GM20431 (cell line): Measurements from ENCODE around the gene ABCC9.
"Not testable (repeated sequence)": the region's sequence is repeated elsewhere in the genome, so short reads cannot be mapped to it uniquely, and the experiment has no call there.

Source experiments
- in situ Hi-C: fragments of 300-500 bp; cut with MseI, MboI; formaldehyde crosslinking; loops from one replicate; pipeline ENCODE4 v1.15.0; 2020; ENCODE audit warnings: low sequenced_read_pairs; ENCODE audit not compliant: unreplicated experiment

ABCC9 gene

DNA sequence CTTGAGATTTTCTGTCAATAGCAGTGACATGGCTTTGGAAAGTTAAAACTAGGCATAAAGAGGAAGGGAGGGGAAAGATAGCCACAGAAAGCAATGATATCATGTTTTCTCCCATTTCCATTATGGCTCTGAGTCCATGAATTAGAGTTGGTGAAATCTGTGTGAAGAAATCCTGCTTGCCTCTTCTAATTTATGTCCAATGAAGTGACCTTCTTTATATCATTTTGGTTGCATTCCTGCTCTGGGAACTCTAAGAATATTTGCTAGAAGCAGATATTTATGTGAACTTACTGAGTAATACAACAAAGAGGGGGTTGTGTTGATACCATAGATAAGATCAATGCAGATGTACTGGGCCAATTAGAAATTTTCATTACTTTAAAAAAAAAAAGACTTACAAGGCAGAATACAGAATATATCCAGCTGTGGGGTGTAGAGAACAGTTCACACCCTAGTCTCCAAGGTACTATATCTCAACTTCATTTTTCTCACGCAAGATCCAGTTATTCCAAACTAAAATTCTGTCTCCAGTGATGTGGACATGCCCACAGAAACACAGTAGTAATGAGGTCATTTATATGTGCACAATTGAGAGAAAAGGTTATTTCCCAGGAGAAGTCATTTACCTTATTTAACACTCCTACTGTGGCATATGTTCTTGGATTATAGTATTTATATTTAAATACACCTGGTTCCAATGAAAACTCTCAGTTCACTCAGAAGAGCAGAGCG is 115.2 kb downstream of the ABCC9 start:
- in situ Hi-C loops, result no loop called here

DNA sequence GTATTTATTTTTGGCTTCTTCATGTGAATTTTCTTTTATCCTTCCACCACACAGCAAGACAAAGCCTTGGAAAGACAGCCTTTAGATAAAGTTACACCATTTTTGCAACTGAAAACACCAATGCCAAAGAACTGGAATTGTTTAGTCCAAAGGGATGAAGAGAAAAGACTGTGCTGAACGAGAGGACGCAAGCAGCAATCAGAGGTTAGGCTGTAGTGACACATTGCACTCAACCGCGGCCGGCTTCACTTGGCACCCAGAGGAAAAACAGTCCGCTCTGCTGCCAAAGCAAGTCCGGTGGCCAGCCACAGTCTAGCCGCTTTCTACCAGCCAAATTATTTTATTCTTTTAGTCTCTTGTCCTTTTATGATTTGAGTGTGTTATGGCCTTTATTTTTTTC is 117.6 kb downstream of the ABCC9 start:
- in situ Hi-C loops, result no loop called here

DNA sequence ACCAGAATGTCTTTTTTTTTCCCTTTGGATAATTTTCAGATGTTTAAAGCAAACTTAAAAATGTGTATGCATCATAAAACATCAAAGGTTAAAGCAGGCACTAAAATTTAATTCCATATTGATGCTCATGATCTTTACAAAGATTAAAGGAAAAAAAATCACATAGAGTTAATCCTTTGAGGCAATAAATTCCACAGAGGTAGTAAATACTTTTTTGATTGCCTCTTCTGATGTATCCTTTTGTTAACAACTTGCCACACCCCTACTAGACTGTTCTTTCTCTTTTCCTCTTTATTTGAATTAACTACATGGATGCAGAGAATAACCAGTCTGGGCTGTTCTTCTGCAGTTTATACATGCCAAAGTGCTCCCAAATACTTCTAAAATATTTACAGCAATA is 121.5 kb downstream of the ABCC9 start:
- in situ Hi-C loops, result no loop called here

DNA sequence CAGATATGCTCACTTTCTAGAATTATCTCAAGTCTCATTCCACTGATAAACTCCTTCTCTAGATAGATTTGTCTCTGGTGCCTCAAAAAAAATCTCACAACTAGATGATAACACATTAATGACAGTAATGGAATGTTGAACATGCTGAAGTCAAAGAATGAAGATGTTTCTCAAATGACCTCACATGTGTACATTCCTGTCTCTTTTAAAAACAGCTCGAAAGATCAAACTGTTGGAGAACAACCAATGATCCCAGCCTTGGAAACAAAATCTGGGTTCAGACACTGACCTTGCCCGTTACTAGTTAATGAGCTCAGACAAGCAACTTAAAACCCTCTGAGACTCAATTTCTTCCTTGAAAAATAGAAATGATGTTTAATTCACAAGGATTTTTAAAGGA is 122.0 kb downstream of the ABCC9 start:
- in situ Hi-C loops, result no loop called here

DNA sequence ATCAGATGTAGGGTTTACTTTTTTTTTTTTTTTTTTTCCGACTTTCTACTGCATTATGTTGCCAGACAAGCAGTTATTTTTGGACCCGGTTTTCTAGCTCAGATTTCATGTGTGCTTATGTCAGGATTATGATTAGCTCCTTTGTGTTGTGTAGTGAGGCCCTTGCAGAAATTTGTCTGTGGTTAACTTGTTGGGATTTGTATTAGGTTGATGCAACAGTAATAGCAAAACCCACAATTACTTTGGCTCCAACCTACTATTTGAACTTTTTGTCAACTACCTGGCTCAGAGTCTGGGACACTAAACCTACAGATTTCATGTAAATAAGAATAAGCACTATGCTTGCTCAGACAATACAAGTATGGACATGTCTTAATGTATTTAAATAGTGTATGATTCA is 122.6 kb downstream of the ABCC9 start:
- in situ Hi-C loops, result no loop called here

DNA sequence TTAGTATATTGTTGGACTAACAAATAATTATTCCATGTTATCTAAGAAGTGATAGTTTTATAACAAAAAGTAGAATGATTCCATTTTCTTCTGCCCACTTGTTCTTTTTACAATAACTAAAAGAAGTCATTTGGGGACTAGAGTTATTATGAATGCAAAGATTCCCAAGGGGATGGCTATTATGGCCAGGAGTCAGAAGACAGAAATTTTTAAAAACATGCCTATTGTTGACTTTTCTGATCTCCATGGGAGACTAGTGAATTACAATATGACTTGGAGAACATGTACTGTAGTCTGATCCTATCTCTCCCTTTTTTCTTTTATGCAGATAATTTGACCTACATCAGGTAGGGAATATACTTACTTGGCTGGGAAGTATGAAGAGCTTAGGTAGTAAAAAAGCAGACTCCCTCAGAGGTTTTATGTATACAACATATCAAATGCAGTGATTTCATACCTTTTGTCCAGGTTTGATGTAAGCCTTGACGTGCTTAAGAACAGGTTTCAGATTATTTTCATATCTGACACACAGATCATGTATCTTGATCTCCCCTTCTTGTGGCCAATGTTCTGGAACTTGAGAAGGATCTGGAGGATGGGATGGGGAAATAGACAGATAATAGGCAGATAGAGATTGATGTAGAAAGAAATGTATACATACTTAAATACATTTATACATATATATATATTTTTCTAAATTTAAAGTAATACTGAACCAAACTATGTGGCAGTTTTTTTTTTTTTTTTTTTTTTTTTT is 125.7 kb downstream of the ABCC9 start:
- in situ Hi-C loops, result no loop called here

DNA sequence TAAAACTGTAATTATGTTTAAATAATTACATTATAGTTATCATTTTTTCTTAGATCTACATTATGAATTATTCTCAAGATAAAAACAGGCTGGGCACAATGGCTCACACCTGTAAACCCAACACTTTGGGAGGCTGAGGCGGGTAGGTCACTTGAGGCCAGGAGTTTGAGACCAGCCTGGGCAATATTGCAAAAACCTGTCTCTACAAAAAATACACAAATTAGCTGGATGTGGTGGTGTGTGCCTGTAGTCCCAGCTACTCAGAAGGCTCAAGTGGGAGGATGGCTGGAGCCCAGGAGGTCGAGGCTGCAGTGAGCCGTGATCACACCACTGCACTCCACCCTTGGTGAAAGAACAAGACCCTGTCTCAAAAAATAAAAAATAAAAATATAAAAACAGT is 126.4 kb downstream of the ABCC9 start:
- in situ Hi-C loops, result no loop called here

DNA sequence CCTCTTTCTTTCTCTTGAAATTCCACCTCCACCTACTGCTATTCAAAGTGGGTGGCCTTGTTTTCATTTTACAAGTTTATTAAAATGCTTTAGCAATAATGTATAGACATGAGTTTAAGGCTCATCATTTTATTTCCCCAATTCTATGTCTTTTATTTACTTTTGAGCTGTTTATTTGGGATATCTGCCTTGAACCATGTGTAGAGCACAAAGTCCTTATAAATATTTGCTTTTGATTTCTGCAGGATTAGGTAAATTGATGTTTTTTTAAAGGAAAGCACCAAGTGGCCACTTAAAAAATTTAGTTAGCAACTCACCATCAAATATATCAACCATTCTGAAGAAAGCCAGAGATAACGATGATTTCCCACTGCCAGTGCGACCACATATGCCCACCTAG is 126.9 kb downstream of the ABCC9 start:
- in situ Hi-C loops, result no loop called here

DNA sequence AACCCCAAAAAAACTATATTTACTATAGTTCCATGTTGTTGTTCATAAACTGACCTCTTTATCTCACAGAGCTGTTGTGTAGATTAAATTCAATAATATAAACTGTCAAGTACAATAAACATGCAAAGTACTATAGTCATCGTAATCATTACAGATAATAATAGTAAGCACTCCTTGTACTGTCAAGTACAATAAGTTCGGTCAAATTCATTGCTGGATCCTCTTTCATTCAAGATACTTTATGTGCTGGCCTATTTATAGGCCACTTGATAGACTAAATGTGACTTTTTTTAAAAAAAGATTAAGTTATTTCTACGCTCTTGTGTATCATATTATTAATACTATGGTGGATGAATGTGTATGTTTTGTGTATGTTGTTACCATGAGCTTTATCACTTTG is 127.5 kb downstream of the ABCC9 start:
- in situ Hi-C loops, result no loop called here

DNA sequence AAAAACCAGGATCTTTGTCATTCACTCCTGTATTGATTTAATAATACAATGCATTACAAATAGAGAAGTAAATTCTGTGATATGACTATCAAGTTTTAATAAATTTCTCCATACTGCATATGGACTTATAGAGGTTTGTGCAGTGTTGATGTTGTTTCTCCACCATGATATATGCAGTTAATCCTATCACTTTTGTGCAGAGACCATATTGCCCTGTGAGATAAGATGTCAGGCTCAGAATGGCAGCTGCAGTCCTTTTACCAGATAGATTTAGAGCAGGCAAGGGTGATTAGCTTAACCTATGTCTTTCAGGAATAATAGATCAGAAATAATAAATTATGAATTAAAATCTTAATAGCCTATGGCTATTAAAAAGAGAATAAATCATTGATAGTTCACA is 128.1 kb downstream of the ABCC9 start:
- in situ Hi-C loops, result no loop called here

DNA sequence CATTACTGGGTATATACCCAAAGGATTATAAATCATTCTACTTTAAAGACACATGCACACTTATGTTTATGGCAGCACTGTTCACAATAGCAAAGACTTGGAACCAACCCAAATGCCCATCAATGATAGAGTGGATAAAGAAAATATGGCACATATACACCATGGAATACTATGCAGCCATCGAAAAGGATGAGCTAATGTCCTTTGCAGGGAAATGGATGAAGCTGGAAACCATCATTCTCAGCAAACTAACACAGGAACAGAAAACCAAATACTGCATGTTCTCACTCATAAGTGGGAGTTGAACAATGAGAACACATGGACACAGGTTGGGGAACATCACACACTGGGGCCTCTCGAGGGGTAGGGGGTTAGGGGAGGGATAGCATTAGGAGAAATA is 128.9 kb downstream of the ABCC9 start:
- in situ Hi-C loops, result not testable (repeated sequence)

DNA sequence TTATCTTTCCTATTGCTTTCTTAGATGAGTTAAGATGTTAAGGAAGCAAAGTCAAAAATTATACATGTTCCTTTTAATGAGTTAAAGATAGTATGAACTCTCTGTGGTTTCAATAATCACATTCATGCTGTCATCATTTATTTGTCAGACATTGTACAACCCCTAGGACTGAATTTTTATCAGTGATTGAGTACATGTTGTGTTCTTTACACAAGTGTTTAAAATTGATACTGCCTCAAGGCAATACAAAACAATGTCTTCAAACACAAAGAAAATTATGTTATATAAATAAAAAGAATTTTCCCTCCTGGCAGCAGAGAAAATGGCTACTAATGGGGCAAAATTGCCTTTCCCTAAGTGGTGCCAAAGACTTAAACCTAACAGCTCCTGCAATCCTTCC is 132.1 kb downstream of the ABCC9 start:
- in situ Hi-C loops, result no loop called here

DNA sequence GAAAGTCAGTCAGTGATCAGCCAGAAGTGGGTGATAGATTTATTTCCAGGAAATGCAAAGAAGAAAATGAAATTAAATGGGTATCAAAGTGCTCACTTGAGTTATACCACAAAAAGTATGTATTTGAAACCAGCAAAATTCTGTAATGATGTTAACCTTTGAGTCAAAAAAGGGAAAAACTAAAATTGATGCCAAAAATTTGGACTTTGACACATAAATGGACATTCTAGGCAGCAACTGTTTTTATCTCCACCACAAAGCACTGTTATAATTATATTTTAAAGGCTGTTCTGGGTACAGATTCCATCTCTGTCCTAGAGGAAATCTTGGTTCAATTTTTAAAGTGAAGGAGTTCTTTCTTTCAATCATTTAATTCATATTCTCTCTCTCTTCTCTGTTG is 135.0 kb downstream of the ABCC9 start:
- in situ Hi-C loops, result no loop called here

DNA sequence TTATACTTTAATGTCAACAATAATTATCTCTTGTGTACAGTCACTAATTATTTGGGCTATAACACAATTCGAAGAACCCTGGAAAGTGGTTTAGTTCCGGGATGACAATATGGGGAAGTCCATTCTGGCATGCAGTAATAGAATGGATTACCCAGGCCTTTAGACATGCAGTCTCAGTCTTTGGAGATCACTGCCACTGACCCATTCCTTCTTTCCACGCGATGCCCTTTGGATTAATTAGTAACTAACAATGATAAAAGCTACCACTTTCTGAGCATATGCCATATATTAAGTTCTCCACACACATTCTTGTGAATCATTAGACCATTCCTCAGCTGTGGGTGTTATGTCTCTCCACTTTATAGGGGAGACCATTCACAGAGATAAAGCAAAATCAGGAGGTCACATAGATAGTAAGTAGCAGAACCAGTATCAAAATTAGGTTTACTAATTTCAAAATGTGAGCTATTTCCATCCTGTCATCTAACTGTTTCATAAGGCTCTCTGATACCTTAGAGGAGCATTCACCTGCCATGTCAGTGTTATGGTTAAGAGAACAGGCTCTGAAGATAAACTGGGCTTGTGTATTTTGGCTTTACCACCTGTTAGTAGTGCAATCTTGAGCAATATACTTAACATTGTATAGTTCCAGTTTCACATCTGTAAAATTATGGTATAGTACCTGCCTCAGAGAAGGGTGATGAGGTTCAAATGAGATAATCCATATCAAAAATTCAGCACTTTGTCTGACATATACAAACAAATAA is 139.5 kb downstream of the ABCC9 start:
- in situ Hi-C loops, result no loop called here

DNA sequence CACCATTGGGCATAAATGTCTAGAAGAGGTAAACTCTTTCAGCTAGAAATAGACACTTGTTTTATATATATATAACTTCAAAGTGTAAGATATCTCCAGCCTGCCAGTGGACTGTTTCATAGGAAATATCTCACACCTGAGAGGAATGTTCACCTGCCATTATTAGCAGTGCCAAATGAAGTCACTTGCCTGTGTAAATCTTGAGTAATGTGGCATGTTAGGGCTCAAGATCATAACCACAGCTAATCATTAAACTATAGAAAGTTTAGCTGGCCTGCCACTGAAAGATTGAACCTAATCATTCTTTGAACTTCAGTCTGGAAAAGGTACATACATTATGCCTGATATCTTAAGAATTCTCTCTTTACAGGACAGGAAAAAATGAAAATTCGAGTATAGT is 141.2 kb downstream of the ABCC9 start:
- in situ Hi-C loops, result no loop called here

DNA sequence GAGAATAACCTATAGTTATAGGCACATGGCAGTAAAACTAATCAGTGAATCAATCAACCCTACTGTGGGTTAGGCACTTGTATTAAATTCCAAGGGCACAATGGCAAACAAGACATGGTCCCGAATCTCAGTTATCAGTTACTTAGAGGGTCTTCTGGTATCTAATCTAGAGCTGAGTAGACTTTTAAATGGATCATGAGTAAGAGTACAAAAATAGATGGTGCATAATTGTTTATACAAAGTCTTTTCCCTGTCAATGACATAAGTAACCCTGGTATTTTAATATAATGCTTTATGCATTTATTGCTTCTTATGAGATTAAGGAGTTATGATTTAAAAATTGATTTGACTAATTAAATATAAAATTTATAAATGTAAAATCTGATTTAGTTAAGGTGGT is 143.7 kb downstream of the ABCC9 start:
- in situ Hi-C loops, result no loop called here

DNA sequence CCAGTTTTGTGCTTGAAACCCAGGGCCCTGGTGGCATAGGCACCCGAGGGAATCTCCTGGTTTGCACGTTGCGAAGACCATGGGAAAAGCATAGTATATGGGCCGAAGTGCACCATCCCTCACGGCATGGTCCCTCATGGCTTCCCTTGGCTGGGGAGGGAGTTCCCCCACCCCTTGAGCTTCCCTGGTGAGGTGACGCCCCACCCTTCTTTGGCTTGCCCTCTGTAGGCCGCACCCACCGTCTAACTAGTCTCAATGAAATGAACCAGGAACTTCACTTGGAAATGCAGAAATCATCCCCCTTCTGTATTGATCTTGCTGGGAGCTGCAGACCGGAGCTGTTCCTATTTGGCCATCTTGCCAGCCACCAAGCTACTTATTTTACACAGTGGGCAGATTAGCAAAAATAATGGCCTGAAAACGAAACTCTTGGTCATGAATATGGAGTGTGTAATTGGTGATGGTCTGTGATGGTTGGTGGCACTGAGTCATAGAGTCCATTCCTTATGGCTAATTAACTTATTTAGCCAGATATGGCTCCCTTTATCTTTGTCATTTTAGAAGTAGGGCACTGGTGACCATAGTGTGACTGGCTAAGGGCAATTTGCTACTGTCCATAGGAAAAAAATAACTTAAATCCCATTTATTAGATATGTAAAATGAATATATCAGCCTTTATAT is 145.4 kb downstream of the ABCC9 start:
- in situ Hi-C loops, result no loop called here

DNA sequence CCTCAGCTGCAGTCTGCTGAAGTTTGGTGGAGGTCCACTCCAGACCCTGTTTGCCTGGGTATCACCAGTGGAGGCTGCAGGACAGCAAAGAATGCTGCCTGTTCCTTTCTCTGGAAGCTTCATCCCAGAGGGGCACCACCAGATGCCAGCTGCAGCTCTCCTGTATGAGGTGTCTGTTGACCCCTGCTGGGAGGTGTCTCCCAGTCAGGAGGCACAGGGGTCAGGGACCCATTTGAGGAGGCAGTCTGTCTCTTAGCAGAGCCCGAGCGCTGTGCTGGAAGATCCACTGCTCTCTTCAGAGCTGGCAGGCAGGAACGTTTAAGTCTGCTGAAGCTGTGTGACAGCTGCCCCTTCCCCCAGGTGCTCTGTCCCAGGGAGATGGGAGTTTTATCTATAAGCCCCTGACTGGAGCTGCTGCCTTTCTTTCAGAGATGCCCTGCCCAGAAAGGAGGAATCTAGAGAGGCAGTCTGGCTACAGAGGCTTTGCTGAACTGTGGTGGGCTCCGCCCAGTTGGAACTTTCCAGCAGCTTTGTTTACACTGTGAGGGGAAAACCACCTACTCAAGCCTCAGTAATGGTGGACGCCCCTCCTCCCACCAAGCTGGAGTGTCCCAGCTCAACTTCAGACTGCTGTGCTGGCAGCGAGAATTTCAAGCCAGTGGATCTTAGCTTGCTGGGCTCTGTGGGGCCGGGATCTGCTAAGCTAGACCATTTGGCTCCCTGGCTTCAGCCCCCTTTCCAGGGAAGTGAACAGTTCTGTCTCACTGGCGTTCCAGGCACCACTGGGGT is 146.2 kb downstream of the ABCC9 start:
- in situ Hi-C loops, result not testable (repeated sequence)

DNA sequence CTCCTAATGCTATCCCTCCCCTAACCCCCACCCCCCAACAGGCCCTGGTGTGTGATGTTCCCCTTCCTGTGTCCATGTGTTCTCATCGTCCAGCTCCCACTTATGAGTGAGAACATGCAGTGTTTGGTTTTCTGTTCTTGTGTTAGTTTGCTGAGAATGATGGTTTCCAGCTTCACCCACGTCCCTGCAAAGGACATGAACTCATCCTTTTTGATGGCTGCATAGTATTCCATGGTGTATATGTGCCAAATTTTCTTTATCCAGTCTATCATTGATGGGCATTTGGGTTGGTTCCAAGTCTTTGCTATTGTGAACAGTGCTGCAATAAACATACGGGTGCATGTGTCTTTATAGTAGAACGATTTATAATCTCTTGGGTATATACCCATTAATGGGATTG is 151.5 kb downstream of the ABCC9 start:
- in situ Hi-C loops, result not testable (repeated sequence)
